ENCODE measurements around the gene PHETA2.
A peak's percentile ranks its signal among the peaks of the same experiment; 100 is the strongest.

Gene PHETA2
- 0.56 reads per million for total RNA-seq

- peak; percentile 35 for DNase-seq
Measured at GRCh38 chr22:42074132-42074811, at the start of gene PHETA2. PHETA2 (plus strand) TSS chr22:42074248; CDS start chr22:42077294, 3,046 bp downstream.

GRCh38 chr22:42025421-42025820, 48.6 kb upstream of the PHETA2 start:
- DNase-seq, result no peak

GRCh38 chr22:42026705-42027104, 47.3 kb upstream of the PHETA2 start:
- DNase-seq, result no peak

GRCh38 chr22:42033263-42034181, 40.5 kb upstream of the PHETA2 start:
- DNase-seq, result no peak

GRCh38 chr22:42035256-42035655, 38.8 kb upstream of the PHETA2 start:
- DNase-seq, result no peak

- DNase-seq, result no peak
Measured at GRCh38 chr22:42039271-42039670, 34.8 kb upstream of the PHETA2 start.

GRCh38 chr22:42041784-42042183, 32.3 kb upstream of the PHETA2 start:
- DNase-seq, result no peak

GRCh38 chr22:42050641-42051180, 23.3 kb upstream of the PHETA2 start:
- no peak for DNase-seq

- DNase-seq, result no peak
Measured at GRCh38 chr22:42052765-42053164, 21.3 kb upstream of the PHETA2 start.

- no peak for DNase-seq
Measured at GRCh38 chr22:42056757-42057511, 17.1 kb upstream of the PHETA2 start.

GRCh38 chr22:42060489-42060888, 13.6 kb upstream of the PHETA2 start:
- DNase-seq, result no peak

- no peak for DNase-seq
Measured at GRCh38 chr22:42061041-42061440, 13.0 kb upstream of the PHETA2 start.

GRCh38 chr22:42062506-42063170, 11.4 kb upstream of the PHETA2 start:
- DNase-seq, result no peak

GRCh38 chr22:42064629-42065028, 9.4 kb upstream of the PHETA2 start:
- DNase-seq, result no peak

GRCh38 chr22:42065438-42066125, 8.5 kb upstream of the PHETA2 start:
- no peak for DNase-seq

GRCh38 chr22:42066126-42066761, 7.8 kb upstream of the PHETA2 start:
- DNase-seq, result no peak

GRCh38 chr22:42066937-42067336, 7.1 kb upstream of the PHETA2 start:
- no peak for DNase-seq

GRCh38 chr22:42067671-42068251, 6.3 kb upstream of the PHETA2 start:
- DNase-seq, result no peak

GRCh38 chr22:42068291-42068690, 5.8 kb upstream of the PHETA2 start:
- no peak for DNase-seq

- DNase-seq, result no peak
Measured at GRCh38 chr22:42069801-42070516, 4.1 kb upstream of the PHETA2 start.
